CD4-positive, alpha-beta T cell treated with Interleukin-6 at 100 ng/mL for 8 hours (primary cell): Measurements from ENCODE around the gene MRPL37.
"Not testable (repeated sequence)": the region's sequence is repeated elsewhere in the genome, so short reads cannot be mapped to it uniquely, and the experiment has no call there.

Experiments used
- DNase-seq: peaks from one replicate; pipeline ENCODE4 v3.0.0-alpha.2; 2020; ENCODE audit warnings: mixed read lengths, low spot score

The MRPL37 gene

DNA sequence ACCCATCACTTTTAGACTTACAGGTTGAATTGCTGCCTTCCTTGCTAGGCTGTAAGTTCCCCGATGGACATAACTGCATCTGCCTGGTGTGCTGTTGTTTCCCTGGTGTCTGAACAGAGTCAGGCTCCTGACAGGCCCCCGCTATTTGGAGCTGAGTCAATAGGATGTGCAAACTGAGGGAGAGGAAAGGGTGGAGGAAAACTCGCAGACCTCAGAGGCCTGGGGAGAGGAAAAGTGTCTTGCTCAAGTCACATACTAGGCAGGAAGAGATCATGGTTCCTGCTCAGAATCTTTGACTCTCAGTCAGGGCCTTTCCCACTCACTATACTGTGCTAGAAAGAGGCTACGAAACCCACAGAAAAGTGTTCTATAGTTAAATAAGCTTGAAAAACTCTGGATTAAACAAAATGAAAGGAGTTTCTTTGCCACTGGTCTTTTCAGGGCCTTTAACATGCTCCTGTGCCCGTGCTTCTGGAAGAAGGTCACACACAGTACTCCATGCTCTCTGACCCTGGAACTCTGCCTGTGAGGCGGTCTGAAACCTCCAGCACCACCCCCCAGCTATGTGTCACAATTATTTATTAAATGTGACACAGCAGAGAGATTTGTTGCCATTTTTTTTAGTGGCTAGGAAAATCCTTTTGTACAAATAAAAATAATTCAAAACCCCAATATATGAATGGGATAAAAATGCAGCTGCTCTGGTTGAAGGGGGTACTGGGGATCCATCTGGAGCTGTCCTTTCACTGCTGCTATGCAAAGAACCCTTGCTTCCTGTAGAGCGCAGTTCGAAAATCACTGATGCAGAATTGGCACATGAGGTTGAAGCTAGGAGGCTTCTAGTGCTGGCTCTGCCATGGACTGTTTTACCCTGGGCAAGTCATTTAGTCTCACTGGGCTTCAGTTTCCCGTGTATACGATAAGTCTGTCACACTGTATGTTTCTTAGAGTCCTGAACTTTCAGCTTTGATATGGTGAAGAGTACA, 27.1 kb upstream of the MRPL37 start:
- DNase-seq, result no peak

DNA sequence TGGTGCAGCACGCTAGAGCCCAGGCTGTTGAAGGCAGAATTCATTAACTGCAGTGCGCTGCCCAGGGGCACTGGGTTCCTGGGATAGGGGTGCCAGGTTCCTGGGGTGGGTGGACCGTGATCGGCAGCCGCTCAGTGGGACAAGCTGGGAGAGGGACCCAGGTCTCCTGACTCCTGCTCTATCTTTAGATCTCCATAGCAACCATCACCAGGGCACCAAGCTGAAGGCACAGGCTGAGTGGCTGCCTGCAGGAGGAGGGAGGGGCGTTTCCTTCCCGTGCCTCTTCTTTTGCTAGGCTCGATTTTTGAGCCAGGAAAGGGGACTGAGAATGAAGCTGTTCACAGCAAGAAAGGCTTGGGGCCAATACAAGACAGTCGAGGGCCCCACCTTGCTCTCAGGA, 26.3 kb upstream of the MRPL37 start:
- no peak for DNase-seq

GRCh38 chr1:54174106-54174505, 25.9 kb upstream of the MRPL37 start:
- no peak for DNase-seq

- no peak for DNase-seq
These were observed 23.2 kb upstream of the MRPL37 start for GRCh38 chr1:54176621-54177327.

- no peak for DNase-seq
These were observed 22.2 kb upstream of the MRPL37 start for GRCh38 chr1:54177726-54178125.

GRCh38 chr1:54178296-54179070, 21.5 kb upstream of the MRPL37 start:
- no peak for DNase-seq

DNA sequence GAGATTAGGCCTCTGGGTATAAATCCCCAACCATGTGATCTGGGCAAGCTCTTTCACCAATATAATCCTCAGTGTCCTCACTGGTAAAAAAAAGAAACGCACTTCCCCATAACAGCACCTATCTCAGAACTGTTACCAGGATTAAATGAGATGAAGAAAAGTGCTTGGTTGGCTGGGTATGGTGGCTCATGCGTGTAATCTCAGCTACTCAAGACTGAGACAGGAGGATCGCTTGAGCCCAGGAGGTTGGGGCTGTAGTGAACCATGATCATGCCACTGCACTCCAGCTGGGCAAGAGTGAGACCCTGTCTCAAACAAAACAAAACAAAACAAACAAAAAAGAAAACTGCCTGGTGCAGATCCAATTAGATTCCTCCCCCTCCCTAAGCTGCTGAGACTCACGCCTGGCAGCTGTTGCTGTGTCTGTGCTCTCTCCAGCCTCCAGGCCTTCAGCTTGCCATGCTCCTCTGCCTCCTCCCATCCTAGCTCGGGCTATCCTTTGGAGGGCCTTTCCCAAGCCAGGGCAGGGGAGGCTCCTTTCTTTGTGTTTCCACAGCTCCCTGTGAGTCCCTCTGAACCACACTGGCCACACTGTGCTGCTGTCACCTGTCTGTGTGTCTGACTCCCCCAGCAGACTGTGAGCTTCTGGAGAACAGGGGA, 19.1 kb upstream of the MRPL37 start:
- DNase-seq, result no peak

DNA sequence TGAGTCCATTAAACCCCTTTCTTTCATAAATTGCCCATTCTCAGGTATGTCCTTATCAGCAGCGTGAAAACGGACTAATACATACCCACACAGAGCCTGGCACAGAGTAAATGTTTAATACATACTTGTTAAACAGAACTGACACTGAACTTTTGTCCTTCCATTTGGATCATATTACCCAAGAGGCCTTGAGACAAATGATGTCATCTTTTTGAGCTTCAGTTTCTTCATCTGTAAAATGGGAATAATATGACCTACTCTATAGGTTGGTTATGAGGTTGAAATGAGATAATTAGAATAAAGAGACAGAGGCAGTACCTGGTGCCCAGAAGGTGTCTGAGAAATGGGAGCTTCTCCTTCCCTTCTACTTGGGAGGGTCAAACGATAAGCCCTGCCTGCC, 13.9 kb upstream of the MRPL37 start:
- DNase-seq, result no peak

GRCh38 chr1:54188291-54188690, 11.7 kb upstream of the MRPL37 start:
- DNase-seq, result no peak

DNA sequence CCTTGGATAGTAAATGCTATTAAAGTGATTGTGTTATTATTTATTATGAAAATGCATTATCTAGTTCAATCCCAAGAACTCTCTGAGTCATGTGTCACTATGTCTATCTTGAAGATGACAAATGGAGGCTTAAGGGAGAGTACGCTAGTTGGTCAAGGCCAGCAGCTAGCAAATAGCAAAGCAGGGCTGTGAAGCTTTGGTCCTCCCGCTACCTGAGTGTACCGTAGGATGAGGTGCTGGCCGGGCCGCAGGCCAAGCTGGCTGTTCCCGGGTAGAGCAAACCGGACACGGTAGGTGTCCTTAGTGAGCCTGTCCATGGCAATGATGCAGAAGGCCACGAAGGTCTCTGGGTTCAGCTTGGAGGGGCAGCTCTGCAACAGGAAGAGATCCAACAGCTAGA, 9.4 kb upstream of the MRPL37 start:
- DNase-seq, result no peak

- no peak for DNase-seq
These were observed 8.4 kb upstream of the MRPL37 start for GRCh38 chr1:54191525-54191924.

- no peak for DNase-seq
These were observed 6.5 kb upstream of the MRPL37 start for GRCh38 chr1:54193453-54193852.

GRCh38 chr1:54199151-54199764, 709 bp upstream of the MRPL37 start:
- no peak for DNase-seq

DNA sequence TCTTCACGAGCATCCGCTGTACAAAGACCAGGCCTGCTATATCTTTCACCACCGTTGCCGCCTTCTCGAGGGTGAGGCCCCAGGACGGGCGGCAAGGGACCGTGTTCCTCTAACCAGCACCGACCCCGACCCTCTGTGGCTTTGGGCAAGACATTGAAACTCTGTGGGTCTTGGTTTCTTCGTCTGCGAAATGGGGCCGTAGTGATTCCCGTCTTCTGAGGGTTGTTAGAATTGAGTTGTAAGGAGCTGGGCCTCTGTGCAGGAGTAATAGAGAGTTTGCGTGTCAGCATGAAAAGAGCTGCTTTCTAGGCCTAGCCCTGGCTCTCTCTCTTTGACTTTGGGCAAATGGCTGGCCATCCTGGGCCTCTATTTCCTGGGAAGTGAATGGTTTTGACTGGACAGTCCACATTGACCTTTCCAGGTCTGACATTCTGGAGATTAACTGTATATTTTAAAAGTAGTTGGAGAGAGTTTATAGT, 591 bp downstream of the MRPL37 start:
- no peak for DNase-seq

DNA sequence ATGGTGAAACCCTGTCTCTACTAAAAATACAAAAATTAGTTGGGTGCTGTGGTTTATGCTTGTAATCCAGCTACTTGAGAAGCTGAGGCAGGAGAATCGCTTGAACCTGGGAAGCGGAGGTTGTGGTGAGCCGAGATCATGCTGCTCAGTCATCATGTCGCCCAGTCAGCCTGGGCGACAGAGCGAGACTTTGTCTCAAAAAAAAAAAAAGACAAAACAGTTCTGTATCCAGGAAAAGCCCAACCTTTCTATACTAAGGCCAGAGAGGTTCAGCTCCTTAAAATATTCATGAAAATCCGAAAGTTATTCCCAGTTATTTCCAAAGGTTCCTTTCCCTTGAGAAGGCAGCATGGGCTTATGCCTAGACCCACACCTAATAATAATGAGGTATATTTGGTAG, 4.2 kb downstream of the MRPL37 start:
- DNase-seq, result no peak

DNA sequence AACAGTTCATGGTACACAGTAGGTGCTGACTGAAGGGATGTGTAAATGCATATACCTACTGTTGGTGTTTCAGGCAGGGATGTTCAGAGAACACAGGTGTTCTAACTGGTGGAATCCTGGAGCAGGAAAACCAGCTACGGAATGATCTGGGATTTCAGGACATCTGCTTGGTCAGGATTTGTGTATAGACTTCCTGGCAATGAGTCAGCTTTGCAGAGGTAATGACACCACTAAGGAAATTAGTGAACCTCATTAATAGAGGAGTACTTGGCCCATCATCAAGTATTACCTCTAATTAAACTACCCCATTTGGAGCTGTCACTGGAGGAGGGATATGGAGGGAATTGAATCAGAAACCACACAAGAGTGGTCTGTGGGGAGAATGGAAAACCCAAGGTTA, 7.3 kb downstream of the MRPL37 start:
- DNase-seq, result no peak

GRCh38 chr1:54207896-54208295, 7.9 kb downstream of the MRPL37 start:
- DNase-seq, result not testable (repeated sequence)

GRCh38 chr1:54212872-54213271, 12.9 kb downstream of the MRPL37 start:
- no peak for DNase-seq

GRCh38 chr1:54215523-54215922, 15.6 kb downstream of the MRPL37 start:
- DNase-seq, result no peak

DNA sequence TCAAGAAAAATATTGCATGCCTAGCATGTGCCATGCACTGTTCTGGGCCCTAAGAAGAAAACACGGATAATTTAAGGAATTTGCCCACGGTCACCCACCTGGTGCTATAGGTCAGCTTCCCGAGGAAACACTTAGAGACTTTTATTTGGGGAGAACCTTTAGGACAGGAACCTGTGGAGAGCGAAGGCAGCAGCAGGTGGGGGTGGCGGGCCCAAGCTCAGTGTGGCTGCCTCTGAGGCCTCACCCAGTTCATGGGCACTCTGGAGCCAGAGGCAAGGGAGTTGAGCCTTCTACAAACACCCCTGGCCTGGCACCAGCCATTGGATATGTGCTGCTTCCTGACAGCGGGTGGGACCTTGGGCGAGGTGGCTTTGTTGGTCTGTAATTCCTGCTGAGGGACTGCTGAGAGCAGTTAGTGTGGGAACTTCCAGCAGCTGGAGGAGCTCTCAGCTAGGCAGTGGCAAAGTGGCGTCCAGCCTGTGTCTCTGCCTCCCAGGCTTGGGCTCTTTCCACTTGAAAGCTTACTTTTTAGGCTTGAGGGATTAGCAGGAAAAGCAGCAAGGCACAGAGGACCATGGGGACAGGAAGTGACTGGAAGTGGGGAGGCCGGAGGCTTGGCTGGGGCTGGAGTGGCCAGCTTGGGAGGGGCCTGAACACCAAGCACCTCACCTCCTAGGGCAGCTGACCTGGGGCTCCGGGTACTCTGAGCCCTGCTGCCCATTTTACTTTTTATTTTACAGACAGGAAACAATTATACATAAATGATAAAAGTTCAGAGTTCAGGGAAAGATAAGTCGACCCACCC, 19.1 kb downstream of the MRPL37 start:
- no peak for DNase-seq

DNA sequence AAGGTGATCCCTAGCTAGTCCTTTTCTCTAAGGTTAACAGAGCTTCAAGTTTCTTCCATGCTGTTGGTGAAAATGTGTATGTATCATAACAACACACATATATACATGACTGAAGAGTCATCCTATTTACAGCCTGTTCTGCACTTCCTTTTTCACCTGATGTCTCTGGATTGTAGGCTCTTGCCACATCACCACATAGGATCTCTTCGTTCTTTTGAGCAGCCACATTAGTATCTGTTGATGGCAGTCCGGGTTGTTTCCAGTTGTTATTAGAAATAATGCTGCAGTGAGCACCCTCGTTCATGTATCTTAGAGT, 19.7 kb downstream of the MRPL37 start:
- no peak for DNase-seq
